Activated effector memory CD4-positive, alpha-beta T cell treated with Interleukin-2 at 50 U/mL for 16 hours (primary cell): ENCODE results near the gene SUN2.
"Not testable (repeated sequence)": the region's sequence is repeated elsewhere in the genome, so short reads cannot be mapped to it uniquely, and the experiment has no call there.

Experiments
- DNase-seq: peaks from one replicate; pipeline ENCODE4 v3.0.0-alpha.2; 2020

SUN2 gene, protein sequence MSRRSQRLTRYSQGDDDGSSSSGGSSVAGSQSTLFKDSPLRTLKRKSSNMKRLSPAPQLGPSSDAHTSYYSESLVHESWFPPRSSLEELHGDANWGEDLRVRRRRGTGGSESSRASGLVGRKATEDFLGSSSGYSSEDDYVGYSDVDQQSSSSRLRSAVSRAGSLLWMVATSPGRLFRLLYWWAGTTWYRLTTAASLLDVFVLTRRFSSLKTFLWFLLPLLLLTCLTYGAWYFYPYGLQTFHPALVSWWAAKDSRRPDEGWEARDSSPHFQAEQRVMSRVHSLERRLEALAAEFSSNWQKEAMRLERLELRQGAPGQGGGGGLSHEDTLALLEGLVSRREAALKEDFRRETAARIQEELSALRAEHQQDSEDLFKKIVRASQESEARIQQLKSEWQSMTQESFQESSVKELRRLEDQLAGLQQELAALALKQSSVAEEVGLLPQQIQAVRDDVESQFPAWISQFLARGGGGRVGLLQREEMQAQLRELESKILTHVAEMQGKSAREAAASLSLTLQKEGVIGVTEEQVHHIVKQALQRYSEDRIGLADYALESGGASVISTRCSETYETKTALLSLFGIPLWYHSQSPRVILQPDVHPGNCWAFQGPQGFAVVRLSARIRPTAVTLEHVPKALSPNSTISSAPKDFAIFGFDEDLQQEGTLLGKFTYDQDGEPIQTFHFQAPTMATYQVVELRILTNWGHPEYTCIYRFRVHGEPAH

DNA sequence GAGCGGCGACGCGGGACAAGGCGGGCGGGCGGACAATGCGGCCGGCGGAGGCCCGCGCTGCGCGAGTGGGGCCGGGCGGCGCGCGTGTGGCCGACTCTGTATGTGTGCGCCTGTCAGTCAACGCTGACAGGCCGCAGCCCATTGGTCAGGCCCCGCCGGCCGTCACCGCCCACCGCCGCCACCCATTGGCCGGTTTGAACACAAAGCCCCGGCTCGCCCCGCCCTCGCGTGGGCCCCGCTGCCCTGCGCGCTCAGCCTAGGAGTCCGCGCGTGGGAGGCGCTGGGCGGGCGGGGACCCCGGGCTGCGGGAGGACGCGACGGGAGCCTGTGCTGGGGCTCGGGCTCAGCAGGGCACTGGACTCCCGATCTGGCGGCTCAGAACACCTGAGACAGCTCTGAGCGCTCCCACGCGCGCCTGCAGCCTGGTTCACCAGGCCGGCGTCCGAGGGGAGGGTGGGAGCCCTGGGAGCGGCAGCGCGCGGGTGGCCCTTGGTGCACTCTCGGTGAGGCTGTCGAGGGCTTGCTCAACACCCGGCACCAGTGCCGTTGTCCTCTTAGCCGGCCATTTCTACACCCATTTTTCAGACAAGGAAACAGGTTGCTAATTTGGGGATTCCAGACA lies at the start of gene SUN2:
Gene SUN2, minus strand, starts transcription at position 88 of the 622 bp plus-strand sequence. CDS start 3,370 bp downstream, outside the sequence.
- peak; percentile 90 for DNase-seq

DNA sequence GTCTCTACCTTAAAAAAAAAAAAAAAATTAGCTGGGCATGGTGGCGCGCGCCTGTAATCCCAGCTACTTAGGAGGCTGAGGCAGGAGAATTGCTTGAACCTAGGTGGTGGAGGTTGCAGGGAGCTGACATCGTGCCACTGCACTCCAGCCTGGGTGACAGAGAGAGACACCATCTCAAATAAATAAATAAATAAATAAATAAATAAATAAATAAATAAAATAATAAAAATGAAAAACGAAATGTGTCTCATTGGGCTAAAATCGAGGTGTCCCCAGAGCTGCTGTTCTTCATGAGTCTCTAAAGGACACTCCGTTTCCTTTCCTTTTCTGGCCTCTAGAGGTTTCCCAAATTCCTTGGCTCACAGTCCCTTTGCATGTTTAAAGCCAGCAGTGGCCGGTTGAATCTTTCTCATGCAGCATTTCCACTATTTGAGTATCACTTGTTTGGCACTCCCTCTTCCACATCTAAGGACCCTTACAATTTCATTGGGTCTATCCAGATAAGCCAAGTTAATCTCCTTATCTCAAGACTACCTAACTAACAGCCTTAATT lies 49.3 kb upstream of the SUN2 start:
- not testable (repeated sequence) for DNase-seq

DNA sequence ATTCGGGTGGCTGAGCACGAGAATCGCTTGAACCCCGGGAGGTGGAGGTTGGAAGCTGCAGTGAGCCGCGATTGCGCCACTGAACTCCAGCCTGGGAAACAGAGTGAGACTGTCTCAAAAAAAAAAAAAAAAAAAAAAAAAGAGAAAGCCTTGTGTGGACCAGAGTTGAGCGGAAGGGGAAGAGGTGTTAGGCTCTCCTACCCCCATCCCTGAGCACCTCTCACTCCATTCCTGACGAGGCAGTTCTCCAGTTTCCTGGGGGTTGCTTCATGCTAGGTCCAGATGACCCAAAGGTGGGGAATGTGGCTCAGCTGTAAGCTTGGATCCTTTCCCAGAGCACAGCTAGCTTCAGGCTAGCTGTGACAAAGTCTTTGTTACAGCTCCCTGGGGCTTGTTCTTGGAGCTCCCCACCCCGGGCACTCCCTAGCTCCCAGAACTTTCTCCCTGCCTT lies 46.9 kb upstream of the SUN2 start:
- no peak for DNase-seq

DNA sequence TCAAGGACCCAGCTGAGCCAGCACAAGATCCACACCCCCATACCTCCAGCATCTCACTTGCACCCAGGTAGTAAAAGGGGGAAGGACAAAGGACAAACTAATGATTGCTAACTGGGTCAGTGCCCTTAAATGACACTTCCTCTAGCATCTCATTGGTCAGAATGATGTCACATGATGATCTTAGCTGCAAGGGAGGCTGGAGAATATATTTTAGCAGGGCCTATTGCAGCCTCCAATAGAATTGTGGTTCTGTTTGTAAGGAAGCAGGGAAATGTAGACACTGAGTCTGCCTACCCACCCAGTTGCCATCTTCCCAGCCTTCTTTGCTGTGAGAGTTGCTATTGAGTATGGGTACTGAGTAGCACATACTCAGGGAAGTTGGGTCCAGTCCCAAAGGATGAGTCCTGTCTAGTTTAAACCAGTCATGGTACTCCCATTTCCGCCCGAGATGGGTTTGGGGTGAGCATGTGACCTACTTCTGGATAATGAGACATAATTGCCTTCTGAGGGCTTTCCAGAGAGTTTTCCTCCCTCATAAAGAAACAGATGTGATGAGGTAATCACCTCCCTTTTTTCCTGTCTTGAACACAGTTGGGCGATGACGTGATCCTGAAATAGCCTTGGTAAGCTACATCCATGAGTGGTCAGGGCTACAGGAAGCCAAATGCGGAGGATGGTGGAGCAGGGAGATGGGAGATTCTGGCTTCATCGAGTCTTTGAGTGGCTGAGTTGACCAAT lies 43.6 kb upstream of the SUN2 start:
- DNase-seq, result no peak

DNA sequence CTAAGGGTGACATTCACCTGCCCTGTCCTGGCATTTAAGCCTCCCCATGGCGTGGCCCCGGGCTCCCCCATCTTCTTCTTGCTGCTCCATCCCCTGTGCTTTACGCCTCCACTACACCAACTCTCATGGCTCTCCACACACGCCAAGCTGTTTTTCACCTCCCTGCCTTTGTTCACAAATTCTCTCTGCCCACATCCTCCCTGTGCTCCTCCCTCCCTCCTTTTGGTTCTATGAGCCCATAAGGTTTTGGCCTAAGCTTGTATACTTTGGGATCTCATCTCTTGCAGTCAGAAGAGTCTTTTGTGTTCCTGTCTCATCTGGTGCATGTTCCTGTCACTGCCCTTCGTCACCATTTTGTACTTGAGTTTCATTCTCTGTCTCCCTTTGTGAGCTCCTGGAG lies 42.7 kb upstream of the SUN2 start:
- no peak for DNase-seq

DNA sequence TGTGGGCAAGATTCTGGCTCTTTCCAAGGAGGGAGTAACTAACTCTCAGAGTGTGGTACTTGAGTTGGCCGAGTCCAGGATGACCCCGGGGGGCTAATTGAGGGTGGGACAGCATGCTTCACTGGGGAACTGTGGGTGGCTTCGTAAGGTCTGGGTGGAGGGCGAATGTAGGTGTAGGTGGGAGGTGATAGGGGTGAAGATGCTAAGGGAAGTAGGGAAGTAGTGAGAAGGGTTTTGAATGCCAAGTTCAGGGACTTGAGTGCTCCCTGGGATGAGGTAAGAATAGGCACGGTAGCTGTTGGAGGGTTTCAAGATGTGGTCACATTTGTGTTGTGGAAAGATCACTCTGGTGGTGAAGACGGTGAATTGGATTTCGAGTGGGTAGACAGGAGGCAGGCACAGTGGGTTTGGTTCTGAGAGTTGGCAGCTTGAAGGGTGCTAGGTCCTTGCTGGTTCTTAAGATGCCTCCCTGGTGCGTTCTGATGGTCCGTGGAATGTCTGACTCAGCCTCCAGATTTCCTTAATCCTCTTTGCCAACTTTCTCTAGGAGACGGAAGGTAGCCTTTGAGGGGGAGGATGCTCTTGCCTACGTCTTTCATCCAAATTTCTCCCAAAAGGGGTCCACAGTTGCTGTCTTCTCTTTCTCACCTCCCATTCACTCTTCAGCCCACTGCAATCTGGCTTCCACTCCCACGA lies 40.6 kb upstream of the SUN2 start:
- DNase-seq, result no peak

DNA sequence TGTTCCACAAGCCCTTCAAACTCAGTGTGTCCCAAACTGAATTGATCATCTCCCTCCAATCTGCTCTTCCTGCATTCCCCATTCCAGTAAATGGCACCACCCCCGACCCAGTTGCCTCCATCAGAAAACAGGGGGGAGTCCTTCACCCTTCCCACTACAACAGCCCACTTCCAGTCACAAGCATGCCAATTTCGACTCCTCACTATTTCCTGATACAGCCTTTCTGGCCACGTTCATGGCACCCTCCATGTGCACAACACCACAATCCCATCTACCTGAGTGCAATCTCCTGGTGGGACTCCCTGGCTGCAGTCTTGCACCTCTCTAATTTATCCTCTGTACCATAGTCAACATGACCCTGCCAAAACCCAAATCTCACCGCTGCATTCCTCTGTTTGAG lies 39.8 kb upstream of the SUN2 start:
- no peak for DNase-seq

DNA sequence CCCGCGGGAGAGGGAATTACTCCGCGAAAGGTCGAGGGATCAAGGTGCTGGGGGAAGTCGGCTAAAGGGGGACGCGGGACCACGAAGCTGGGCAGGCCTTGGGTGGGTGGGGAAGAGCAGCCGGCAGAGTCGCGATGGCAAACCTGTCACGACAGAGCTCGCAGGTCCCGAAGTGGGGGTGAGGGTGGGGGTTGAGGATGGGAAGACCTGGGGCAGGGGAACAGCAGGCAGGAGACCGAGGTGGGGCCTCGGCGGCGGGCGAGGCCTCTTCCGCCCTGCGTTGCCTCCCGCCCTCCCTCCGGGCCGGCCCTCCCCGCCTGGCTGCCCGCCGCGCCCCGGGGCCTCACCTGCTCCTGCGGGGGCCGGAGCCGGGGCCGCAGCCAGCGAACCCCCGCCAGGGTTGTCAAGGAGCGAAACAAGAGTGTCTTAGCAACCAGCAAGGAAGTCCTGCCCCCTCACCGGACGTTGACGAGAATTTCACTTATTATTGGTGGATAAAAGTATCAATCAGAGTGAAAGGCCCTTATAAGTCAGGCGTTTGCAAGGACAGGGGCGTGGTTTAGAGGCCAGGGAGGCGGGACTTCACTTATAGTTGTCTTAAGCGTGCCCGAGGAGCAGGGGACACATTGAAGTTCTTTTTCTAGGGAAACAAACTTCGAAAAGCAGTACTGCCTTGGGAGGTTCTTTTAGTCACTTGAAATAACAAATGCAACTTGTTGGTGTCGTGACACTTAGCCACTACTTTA lies 38.1 kb upstream of the SUN2 start, which contains the start of gene DNAL4:
Gene DNAL4, minus strand, starts transcription at position 423 of the 746 bp plus-strand sequence. CDS start 11,412 bp downstream, outside the sequence.
- DNase-seq, result peak; percentile 87

DNA sequence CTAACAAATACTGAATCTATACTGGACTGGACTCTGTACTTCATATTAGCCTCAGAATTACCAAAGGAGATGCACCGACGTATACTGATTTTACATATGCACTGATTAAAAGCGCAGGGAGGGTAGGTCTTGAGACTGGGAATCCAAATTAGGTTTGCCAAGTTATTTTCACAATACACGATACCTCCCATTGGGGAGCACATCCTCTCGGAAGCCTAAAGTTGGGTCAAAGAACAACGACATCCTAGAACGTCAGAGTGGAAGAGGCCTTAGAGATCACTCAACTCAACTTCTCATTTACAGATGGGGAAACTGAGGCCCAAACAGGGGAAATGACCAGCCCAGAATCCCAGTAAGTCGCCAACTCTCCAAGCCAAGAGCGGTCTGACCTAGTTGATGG lies 37.5 kb upstream of the SUN2 start:
- no peak for DNase-seq

DNA sequence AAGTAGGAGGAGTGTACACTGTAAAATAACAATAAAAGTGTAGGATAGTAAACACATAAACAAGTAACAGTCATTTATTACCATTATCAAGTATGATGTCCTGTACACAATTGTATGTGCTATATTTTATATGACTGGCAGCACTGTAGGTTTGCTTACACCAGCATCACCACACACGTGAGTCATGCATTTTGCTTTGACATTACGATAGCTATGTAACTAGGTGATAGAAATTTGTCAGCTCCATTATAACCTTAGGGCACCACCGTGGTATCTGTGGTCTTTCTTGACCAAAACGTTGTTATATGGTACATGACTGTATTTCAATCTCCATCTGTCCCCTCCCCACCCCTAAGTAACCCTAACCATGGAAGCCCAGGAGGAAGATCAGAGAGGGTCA lies 37.0 kb upstream of the SUN2 start:
- no peak for DNase-seq

DNA sequence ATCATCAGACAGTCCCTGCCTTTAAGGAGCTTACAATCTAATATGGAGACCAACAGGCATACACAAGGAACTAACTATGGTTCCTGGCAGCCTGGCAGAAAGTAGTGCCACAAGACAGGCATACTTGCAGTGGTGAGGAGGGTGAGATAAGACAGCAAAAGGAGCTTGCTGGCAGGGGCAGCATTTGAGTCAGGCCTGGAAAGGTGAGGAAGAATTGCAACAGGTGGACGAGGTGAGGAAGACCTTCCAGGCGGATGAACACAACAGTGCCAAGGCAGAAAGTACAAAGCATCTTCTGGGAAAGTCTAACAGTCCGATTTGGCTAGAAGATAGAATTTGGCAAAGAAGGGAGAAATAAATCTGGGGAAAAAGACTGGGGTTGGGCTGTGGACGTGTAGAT lies 33.8 kb upstream of the SUN2 start:
- no peak for DNase-seq

DNA sequence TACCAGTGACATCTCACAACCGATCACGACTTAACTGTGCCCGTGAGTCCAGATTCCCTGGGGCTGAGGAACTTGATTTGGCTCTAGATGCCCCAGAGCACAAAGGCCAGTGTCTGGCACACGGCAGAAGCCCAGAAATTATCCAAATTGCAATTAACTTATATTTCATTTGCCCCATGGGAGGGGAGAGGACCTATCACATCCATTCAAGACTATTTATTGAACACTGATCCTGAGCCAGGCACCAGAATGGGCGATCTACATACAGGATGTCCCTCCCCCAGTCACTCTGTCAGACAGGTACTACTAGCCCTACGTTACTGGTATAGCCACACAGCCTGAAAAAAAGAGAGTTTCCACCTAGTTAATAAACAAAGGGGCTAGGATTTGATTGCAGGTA lies 33.0 kb upstream of the SUN2 start:
- no peak for DNase-seq

DNA sequence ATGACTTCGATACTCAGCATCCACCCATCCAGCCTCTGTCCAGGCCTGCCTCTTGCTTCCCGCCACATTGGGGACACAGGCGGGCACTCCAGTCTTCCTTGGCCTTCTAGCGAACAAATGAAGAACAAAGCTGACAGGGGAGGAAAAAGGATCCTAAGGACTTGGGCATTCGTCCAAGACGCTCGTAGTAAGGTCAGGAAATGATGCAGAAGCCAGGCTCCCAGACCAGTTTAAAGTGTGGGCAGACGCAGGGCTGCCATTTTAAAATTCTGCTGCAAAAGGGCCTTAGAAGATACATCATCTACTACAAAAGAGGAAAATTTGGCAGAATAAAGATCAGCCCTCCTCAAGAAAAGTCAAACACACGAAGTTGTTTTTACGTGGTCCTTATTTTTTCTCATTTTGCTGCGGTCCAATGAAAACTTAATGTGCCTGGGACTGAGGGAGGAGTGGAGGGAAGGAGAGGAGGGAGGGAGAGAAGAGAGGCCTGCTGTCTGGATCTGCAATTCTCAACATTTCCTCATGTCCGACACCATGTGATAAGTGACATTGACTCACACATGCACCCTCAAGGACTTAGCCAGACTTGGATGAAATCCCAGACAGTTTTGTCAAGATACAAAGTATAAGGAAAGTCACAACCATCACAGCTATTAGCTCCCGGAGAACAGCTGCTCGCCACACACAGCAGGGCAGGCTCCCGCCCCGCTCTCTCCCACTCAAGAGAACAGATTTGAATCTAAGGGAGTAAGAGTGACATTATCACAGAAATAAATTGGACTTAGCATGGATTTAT lies 32.4 kb upstream of the SUN2 start:
- DNase-seq, result no peak

DNA sequence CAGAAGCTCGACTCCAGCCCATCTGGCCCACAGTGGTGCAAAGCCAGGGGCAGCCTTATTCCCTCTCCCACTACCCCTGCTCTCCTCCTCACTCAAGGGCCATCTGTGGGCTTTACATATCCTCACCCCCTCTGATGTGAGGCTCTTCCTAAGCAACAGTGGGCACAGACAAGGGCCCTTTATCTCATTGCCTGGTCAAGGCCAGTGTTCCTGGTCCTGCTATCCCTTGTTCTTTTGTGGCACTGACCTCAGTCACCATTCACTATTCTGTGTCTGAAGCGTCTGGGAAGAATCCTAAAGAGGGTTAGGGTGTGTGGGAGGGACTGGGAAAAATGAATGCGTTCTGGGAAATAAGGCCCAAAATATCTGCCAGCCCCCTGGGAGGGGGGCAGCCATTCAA lies 30.8 kb upstream of the SUN2 start:
- DNase-seq, result no peak

DNA sequence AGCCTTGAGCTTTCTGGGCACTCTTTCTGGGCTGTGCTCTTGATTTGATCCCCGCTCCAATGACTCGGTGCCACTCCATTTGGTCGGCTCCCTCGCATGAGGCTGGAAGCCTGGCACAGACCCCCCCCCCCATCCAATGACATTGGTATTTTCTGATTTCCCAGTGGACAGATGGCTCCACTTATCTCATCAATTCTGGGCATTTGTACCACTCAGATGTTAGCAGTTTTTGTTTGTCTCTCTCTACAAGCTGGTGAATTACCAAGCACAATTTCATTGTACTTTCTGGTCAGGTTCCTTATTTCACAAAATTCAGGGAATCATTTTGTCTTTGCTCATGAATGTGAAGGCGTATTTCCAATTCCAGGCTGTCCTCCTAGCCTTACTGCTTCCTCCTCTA lies 29.1 kb upstream of the SUN2 start:
- no peak for DNase-seq

DNA sequence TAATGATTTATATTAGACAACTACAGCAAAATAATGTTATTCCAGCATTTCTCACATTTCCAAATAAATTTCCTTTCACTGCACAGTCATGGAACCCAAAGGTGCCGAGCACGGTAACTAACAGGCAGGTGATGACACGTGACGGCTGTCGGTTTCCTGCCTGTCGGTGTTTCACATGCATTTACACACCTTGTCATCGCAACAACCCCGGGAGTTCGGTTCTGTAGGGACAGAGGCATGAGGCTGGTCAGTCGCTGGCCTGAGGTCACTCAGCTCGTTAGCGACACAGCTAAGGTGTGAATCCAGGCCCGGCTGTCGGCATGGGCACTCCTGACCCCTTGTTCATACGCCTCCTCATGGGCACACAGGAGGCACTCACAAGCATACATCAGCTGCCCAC lies 28.2 kb upstream of the SUN2 start:
- DNase-seq, result no peak

DNA sequence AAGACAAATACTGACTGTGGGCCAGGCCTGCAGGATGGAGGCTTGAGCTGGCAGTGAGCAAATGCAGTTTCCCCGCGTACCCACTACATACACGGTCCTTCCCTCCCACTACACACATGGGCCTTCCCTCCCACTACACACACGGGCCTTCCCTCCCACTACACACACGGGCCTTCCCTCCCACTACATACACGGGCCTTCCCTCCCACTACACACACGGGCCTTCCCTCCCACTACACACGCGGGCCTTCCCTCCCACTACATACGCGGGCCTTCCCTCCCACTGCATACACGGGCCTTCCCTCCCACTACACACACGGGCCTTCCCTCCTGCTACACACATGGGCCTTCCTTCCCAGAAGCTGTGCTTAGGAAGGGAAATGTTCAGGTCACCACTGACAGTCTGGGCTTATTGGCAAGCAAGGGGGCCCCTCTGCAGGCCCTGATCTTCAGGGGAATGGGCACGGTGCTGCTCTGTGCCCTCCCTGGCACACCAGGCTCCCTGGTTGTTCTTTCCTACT lies 27.4 kb upstream of the SUN2 start:
- no peak for DNase-seq

DNA sequence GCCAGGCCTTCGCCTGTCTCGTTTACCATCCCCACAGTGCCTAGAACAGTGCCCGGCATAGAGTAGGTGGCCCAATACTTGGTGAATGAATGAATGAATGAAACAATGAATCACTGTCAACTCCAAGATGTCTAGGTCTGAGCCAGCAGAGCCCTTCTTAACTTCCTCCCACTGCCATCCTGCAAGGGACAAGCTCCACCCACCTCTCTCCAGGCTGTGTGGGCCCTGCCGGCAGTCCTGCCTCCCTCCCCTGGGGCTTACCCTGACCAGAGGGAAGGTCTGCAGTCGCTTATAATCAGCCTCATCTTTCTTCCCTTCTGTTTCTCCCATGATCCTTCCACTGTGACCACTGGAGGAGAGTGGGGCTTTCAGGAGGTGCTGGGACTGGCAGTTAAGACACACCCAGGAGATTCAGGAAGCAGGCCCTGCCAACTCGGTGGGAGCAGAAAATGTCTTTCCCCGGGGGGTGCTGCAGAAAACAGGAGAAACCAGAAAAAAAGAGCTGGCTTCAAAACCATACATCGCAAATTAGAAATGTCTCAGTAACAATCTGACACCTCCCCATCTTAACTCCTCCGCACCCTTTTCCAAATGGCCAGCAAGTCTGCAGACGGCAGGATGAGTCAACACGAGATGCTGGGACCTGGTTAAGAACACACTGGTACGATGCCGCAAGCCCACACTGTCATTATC lies 26.8 kb upstream of the SUN2 start:
- DNase-seq, result no peak

DNA sequence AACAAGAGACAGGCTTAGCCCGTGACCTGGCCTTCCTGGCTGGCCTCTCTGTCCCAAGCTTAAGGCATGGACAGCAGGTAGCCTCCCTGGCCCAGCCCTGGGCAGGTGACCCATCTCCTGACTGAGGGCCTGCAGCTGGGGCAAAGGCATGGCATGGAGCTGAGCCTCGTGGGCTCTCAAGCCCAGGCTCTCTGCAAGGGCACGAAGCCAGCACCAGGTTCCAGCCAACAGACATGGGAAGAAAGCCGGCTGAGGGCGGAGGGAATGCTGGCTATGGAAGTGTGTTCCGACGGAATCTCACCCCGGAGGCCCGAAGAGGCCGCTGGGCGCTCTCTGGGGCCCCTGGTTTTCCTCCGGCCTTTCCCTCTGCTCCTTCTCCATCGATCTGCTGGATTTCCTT lies 25.2 kb upstream of the SUN2 start:
- no peak for DNase-seq
